HG03095 (cell line): ENCODE results near the gene PBX1.

Experiments
- ATAC-seq: cut with Tn5 transposase; IDR thresholded peaks from one replicate; pipeline ENCODE4 v1.9.1; 2021; ENCODE audit warnings: moderate library complexity; ENCODE audit not compliant: unreplicated experiment

Gene PBX1

GRCh38 chr1:164846731-164847691 lies 288.0 kb downstream of the PBX1 start:
- ATAC-seq: no peak

- ATAC-seq: no peak
Measured at GRCh38 chr1:164853146-164853545, 294.2 kb downstream of the PBX1 start.

- no peak for ATAC-seq
Measured at GRCh38 chr1:164855716-164856329, 296.8 kb downstream of the PBX1 start.

GRCh38 chr1:164856381-164856780 lies 297.4 kb downstream of the PBX1 start:
- no peak for ATAC-seq

GRCh38 chr1:164857439-164857838 lies 298.5 kb downstream of the PBX1 start:
- no peak for ATAC-seq

GRCh38 chr1:164858096-164858632 lies 299.2 kb downstream of the PBX1 start:
- no peak for ATAC-seq

GRCh38 chr1:164861632-164862031 lies 302.6 kb downstream of the PBX1 start:
- no peak for ATAC-seq

- no peak for ATAC-seq
Measured at GRCh38 chr1:164863056-164863455, 304.1 kb downstream of the PBX1 start.

GRCh38 chr1:164864161-164864560 lies 305.2 kb downstream of the PBX1 start:
- ATAC-seq: no peak

GRCh38 chr1:164865385-164865784 lies 306.4 kb downstream of the PBX1 start:
- no peak for ATAC-seq

- ATAC-seq: no peak
Measured at GRCh38 chr1:164867590-164867989, 308.6 kb downstream of the PBX1 start.

- ATAC-seq: no peak
Measured at GRCh38 chr1:164868990-164869389, 310.0 kb downstream of the PBX1 start.

GRCh38 chr1:164875518-164875917 lies 316.5 kb downstream of the PBX1 start:
- ATAC-seq: no peak

GRCh38 chr1:164876398-164877116 lies 317.6 kb downstream of the PBX1 start:
- no peak for ATAC-seq

GRCh38 chr1:164880199-164880598 lies 321.2 kb downstream of the PBX1 start:
- no peak for ATAC-seq

GRCh38 chr1:164880644-164881043 lies 321.7 kb downstream of the PBX1 start:
- ATAC-seq: no peak

GRCh38 chr1:164885311-164885710 lies 326.3 kb downstream of the PBX1 start:
- ATAC-seq: no peak

- no peak for ATAC-seq
Measured at GRCh38 chr1:164886101-164886500, 327.1 kb downstream of the PBX1 start.

- ATAC-seq: no peak
Measured at GRCh38 chr1:164891615-164892014, 332.6 kb downstream of the PBX1 start.

GRCh38 chr1:164895026-164895912 lies 336.3 kb downstream of the PBX1 start:
- no peak for ATAC-seq
